Esophagus squamous epithelium (tissue), 4 donors: ENCODE data around the gene PRSS56.

Source experiments
- POLR2A ChIP-seq, 4 donors: fragments of 450-650 bp; IDR thresholded peaks; one replicate each; pipeline ENCODE4 v1.6.1; 2017; ENCODE audit warnings: antibody characterized with exemption in 4 of 4, mild to moderate bottlenecking in 4 of 4, moderate library complexity in 3 of 4
- TF ChIP-seq, protein P1 (sequence below), 6 experiments: fragments of 450-650 bp in 4 of 6; fragments of 200-600 bp in 2 of 6; sonication (generic) in 2 of 6; IDR thresholded peaks; one replicate each; pipeline ENCODE4 v1.5.1; 2016 to 2019; ENCODE audit warnings: antibody characterized with exemption in 6 of 6, mild to moderate bottlenecking in 4 of 6, moderate library complexity in 4 of 6

DNA sequence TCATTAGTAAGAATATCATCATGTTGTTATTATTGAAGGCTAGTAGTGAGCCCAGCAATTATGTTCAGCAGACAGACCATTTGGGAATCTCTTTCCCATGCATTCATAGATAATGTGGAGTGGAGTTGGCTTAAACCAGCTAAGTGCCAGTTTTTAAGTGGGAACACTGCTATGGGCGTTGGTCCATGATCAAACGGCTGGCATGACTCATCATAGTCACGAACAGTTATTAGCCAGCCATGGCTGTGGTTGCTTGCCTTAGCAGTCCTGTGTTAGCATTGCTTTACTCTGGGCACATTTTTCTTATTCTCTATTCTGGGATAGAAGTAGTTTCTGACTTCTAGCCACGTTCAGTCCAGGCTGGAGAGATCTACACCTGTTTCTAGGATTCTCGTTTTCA lies 48.0 kb downstream of the PRSS56 start:
- TF ChIP-seq, protein P1, sequence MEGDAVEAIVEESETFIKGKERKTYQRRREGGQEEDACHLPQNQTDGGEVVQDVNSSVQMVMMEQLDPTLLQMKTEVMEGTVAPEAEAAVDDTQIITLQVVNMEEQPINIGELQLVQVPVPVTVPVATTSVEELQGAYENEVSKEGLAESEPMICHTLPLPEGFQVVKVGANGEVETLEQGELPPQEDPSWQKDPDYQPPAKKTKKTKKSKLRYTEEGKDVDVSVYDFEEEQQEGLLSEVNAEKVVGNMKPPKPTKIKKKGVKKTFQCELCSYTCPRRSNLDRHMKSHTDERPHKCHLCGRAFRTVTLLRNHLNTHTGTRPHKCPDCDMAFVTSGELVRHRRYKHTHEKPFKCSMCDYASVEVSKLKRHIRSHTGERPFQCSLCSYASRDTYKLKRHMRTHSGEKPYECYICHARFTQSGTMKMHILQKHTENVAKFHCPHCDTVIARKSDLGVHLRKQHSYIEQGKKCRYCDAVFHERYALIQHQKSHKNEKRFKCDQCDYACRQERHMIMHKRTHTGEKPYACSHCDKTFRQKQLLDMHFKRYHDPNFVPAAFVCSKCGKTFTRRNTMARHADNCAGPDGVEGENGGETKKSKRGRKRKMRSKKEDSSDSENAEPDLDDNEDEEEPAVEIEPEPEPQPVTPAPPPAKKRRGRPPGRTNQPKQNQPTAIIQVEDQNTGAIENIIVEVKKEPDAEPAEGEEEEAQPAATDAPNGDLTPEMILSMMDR (IDR thresholded peaks at IDR 0.05), result no peak
- no peak for TF ChIP-seq POLR2A (IDR thresholded peaks at IDR 0.05)
